H9 (cell line): ENCODE results near the gene STX8. TPM values are rescaled to one million over a fixed set of nuclear protein-coding genes. Genes with fewer than 3 reads are reported as not detected.

Source experiments
- DNase-seq: peaks from one replicate; pipeline ENCODE4 v3.0.0-alpha.2; 2017
- H2AFZ ChIP-seq: one replicate; pipeline ENCODE4 v1.6.1; 2013; ENCODE audit warnings: mild to moderate bottlenecking, low read length, control low read depth, moderate library complexity
- H2AK5ac ChIP-seq: 2 replicates; pipeline ENCODE4 v1.6.1; 2013; ENCODE audit warnings: low read length, control low read depth, mixed read lengths; ENCODE audit not compliant: insufficient read length
- H2BK120ac ChIP-seq: one replicate; pipeline ENCODE4 v1.6.1; 2013; ENCODE audit warnings: low read depth, mild to moderate bottlenecking, low read length, control low read depth, inconsistent platforms; ENCODE audit not compliant: poor library complexity, severe bottlenecking
- H2BK12ac ChIP-seq: 2 replicates; pipeline ENCODE4 v1.6.1; 2013; ENCODE audit warnings: low read length, control low read depth, mixed read lengths, low read depth; ENCODE audit not compliant: insufficient read length
- H2BK15ac ChIP-seq: 2 replicates; pipeline ENCODE4 v1.6.1; 2013; ENCODE audit warnings: low read depth, low read length, control low read depth
- H2BK20ac ChIP-seq: one replicate; pipeline ENCODE4 v1.6.1; 2013; ENCODE audit warnings: low read depth, mild to moderate bottlenecking, low read length, control low read depth, inconsistent platforms; ENCODE audit not compliant: poor library complexity, severe bottlenecking
- H2BK5ac ChIP-seq: 2 replicates; pipeline ENCODE4 v1.6.1; 2013; ENCODE audit warnings: low read length, control low read depth, mixed read lengths; ENCODE audit not compliant: insufficient read length
- H3K14ac ChIP-seq: 2 replicates; pipeline ENCODE4 v1.6.1; 2013; ENCODE audit warnings: low read length, control low read depth; ENCODE audit not compliant: insufficient read depth
- H3K18ac ChIP-seq: 2 replicates; pipeline ENCODE4 v1.6.1; 2013; ENCODE audit warnings: low read depth, mild to moderate bottlenecking, mixed read lengths, low read length, control low read depth; ENCODE audit not compliant: insufficient read length
- H3K23ac ChIP-seq: 2 replicates; pipeline ENCODE4 v1.6.1; 2013; ENCODE audit warnings: low read length, control low read depth, mixed read lengths, low read depth; ENCODE audit not compliant: insufficient read length
- H3K23me2 ChIP-seq: 2 replicates; pipeline ENCODE4 v1.6.1; 2013; ENCODE audit warnings: low read depth, mild to moderate bottlenecking, mixed read lengths, low read length, control low read depth; ENCODE audit not compliant: insufficient read length, poor library complexity, severe bottlenecking
- H3K27ac ChIP-seq: 2 replicates; pipeline ENCODE4 v1.5.1; 2013; ENCODE audit warnings: low read length, control low read depth, mixed read lengths, low read depth; ENCODE audit not compliant: insufficient read length
- H3K27me3 ChIP-seq: 2 replicates; pipeline ENCODE4 v1.6.1; 2013; ENCODE audit warnings: low read length, control low read depth, inconsistent platforms; ENCODE audit not compliant: insufficient read depth
- H3K4ac ChIP-seq: 2 replicates; pipeline ENCODE4 v1.6.1; 2013; ENCODE audit warnings: low read depth, mild to moderate bottlenecking, control low read depth, inconsistent platforms, low read length, moderate library complexity
- H3K4me1 ChIP-seq: 2 replicates; pipeline ENCODE4 v1.6.1; 2013; ENCODE audit warnings: low read length, control low read depth, inconsistent platforms; ENCODE audit not compliant: insufficient read depth
- H3K4me2 ChIP-seq: 2 replicates; pipeline ENCODE4 v1.6.1; 2013; ENCODE audit warnings: low read length, control low read depth, mixed read lengths; ENCODE audit not compliant: insufficient read length, insufficient read depth
- H3K56ac ChIP-seq: 2 replicates; pipeline ENCODE4 v1.6.1; 2013; ENCODE audit warnings: low read depth, mild to moderate bottlenecking, mixed read lengths, low read length, control low read depth; ENCODE audit not compliant: insufficient read length
- H3K79me1 ChIP-seq: 2 replicates; pipeline ENCODE4 v1.6.1; 2013; ENCODE audit warnings: low read depth, mild to moderate bottlenecking, moderate library complexity, low read length, control low read depth, inconsistent platforms; ENCODE audit not compliant: insufficient read depth, poor library complexity, severe bottlenecking
- H3K79me2 ChIP-seq: 2 replicates; pipeline ENCODE4 v1.6.1; 2013; ENCODE audit warnings: low read length, control low read depth, inconsistent platforms; ENCODE audit not compliant: insufficient read depth
- H3K9ac ChIP-seq: 2 replicates; pipeline ENCODE4 v1.6.1; 2013; ENCODE audit warnings: low read length, control low read depth, mixed read lengths; ENCODE audit not compliant: insufficient read length; ENCODE audit errors: extremely low read depth
- H3K9me3 ChIP-seq: one replicate; pipeline ENCODE4 v1.6.1; 2013; ENCODE audit warnings: low read depth, low read length, inconsistent platforms; ENCODE audit not compliant: control insufficient read depth
- H3T11ph ChIP-seq: one replicate; pipeline ENCODE4 v1.6.1; 2013; ENCODE audit warnings: mild to moderate bottlenecking, low read length, control low read depth, inconsistent platforms
- H4K20me1 ChIP-seq: one replicate; pipeline ENCODE4 v1.6.1; 2013; ENCODE audit not compliant: control insufficient read depth, insufficient read length, insufficient read depth
- H4K5ac ChIP-seq: 2 replicates; pipeline ENCODE4 v1.6.1; 2013; ENCODE audit warnings: low read depth, mild to moderate bottlenecking, mixed read lengths, low read length, control low read depth; ENCODE audit not compliant: insufficient read length
- H4K8ac ChIP-seq: replicated peaks from 2 replicates; pipeline ENCODE4 v1.6.1; 2013; ENCODE audit warnings: low read length, control low read depth, mixed read lengths, low read depth; ENCODE audit not compliant: insufficient read length
- H4K91ac ChIP-seq: 2 replicates; pipeline ENCODE4 v1.6.1; 2013; ENCODE audit warnings: low read depth, mild to moderate bottlenecking, moderate library complexity, mixed read lengths, low read length, control low read depth; ENCODE audit not compliant: insufficient read length
- H3K27ac Mint-ChIP-seq, 3 experiments: 2 replicates in 2 of 3; 3 replicates in 1 of 3; pipeline ENCODE4 v1.8.0; 2020 to 2021; ENCODE audit warnings: mixed read lengths in 3 of 3, mild to moderate bottlenecking in 1 of 3, moderate library complexity in 1 of 3
- H3K27me3 Mint-ChIP-seq: 2 replicates; pipeline ENCODE4 v1.8.0; 2021; ENCODE audit warnings: low read depth, mild to moderate bottlenecking, moderate library complexity, mixed read lengths
- H3K36me3 Mint-ChIP-seq, 3 experiments: 2 replicates in 2 of 3; 3 replicates in 1 of 3; pipeline ENCODE4 v1.8.0; 2020 to 2021; ENCODE audit warnings: low read depth in 3 of 3, mixed read lengths in 3 of 3; ENCODE audit not compliant: insufficient read depth in 1 of 3
- H3K4me1 Mint-ChIP-seq, 2 experiments: 2 replicates each; pipeline ENCODE4 v1.8.0; 2020; ENCODE audit warnings: mixed read lengths in 2 of 2
- H3K4me3 Mint-ChIP-seq, 2 experiments: 2 replicates in 1 of 2; 3 replicates in 1 of 2; pipeline ENCODE4 v1.8.0; 2020 to 2021; ENCODE audit warnings: mild to moderate bottlenecking in 2 of 2, mixed read lengths in 2 of 2, moderate library complexity in 1 of 2
- H3K9me3 Mint-ChIP-seq, 2 experiments: 2 replicates in 1 of 2; 3 replicates in 1 of 2; pipeline ENCODE4 v1.8.0; 2020; ENCODE audit warnings: mild to moderate bottlenecking in 2 of 2, mixed read lengths in 2 of 2, moderate library complexity in 1 of 2
- WGBS: extraction: QIAGEN DNeasy Blood & Tissue Kit; methylation state at CpG from one replicate; pipeline ENCODE4 v1.1.7; 2013; ENCODE audit warnings: missing lambda C conversion rate, low lambda C conversion rate, mixed read lengths; ENCODE audit not compliant: insufficient read length; ENCODE audit errors: extremely low coverage; 5-methylcytosine and 5-hydroxymethylcytosine counted together
- total RNA-seq: library from RNA; stranded (reverse); gene quantifications from 2 replicates; pipeline ENCODE4 v1.2.1, GENCODE V29; 2021
- TF ChIP-seq, protein P1 (sequence below): fragments of 200-600 bp; sonication (generic); conservative IDR thresholded peaks from 3 replicates; pipeline ENCODE4 v1.8.0; 2021; ENCODE audit warnings: antibody characterized with exemption, mild to moderate bottlenecking

The STX8 gene
- total RNA-seq, 1 experiment from 2014 or later, result 55.1 TPM

DNA sequence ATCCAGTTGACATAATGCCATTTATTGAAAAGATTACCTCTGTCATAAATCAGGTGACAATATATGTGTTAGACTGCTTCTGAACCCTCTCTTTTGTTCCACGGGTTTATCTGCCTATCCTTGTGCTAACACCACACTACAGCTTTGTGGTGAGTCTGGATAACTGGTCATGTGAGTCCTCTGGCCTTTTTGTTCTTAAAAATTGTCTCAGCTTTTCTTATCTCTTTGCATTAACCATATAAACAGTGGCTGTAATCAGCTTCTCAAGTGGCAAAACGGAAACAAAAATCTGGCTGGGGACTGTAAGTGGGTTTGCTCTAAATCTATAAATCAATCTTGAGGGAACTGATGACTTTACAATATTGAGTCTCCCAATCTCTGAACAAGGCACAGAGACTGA is 44.6 kb downstream of the STX8 start:
- H3K4ac ChIP-seq, result no peak overlapping the region
- H4K91ac ChIP-seq, result no peak overlapping the region
- H2BK15ac ChIP-seq, result no peak overlapping the region
- no peaks in the 10 kb centered on the region for H3K27me3 ChIP-seq
- TF ChIP-seq, protein P1, sequence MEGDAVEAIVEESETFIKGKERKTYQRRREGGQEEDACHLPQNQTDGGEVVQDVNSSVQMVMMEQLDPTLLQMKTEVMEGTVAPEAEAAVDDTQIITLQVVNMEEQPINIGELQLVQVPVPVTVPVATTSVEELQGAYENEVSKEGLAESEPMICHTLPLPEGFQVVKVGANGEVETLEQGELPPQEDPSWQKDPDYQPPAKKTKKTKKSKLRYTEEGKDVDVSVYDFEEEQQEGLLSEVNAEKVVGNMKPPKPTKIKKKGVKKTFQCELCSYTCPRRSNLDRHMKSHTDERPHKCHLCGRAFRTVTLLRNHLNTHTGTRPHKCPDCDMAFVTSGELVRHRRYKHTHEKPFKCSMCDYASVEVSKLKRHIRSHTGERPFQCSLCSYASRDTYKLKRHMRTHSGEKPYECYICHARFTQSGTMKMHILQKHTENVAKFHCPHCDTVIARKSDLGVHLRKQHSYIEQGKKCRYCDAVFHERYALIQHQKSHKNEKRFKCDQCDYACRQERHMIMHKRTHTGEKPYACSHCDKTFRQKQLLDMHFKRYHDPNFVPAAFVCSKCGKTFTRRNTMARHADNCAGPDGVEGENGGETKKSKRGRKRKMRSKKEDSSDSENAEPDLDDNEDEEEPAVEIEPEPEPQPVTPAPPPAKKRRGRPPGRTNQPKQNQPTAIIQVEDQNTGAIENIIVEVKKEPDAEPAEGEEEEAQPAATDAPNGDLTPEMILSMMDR, result no peak
- Mint-ChIP-seq H3K4me1 (peaks cover 17 to 19% of the 10 kb centered on the region in 2 experiments), H3K36me3 (peaks cover 0 to 4% (median 0%) of the 10 kb centered on the region in 3 experiments; a peak in 2 of 7 replicates), H3K9me3 (no peaks in the 10 kb centered on the region), H3K27me3 (no peaks in the 10 kb centered on the region), H3K4me3 (no peak overlapping the region), H3K27ac (no peak overlapping the region)
- H3K4me1 ChIP-seq, result no peaks in the 10 kb centered on the region; the same call in 1 of the 2 replicates
- no CpG with 5 or more reads among the region's 2 CpGs for WGBS
- no peaks in the 10 kb centered on the region for H3K79me2 ChIP-seq
- H2AFZ ChIP-seq, result no peak overlapping the region
- H3K79me1 ChIP-seq, result no peaks in the 10 kb centered on the region
- no peak overlapping the region for H2AK5ac ChIP-seq
- no peak overlapping the region for H3K4me2 ChIP-seq
- H4K5ac ChIP-seq, result no peak overlapping the region
- H2BK120ac ChIP-seq, result no peak overlapping the region
- H3K23me2 ChIP-seq, result no peaks in the 10 kb centered on the region
- H3K14ac ChIP-seq, result no peak overlapping the region
- no peak overlapping the region for H2BK12ac ChIP-seq
- H3K9me3 ChIP-seq, result no peaks in the 10 kb centered on the region
- DNase-seq, result no peak
- no peak overlapping the region for H3K23ac ChIP-seq
- H2BK5ac ChIP-seq, result no peak overlapping the region
- H3K18ac ChIP-seq, result no peak overlapping the region
- H3K27ac ChIP-seq, result no peak overlapping the region
- no peak overlapping the region for H3K56ac ChIP-seq
- no peak overlapping the region for H4K8ac ChIP-seq
- no peak overlapping the region for H3T11ph ChIP-seq
- H2BK20ac ChIP-seq, result no peak overlapping the region
- H4K20me1 ChIP-seq, result no peaks in the 10 kb centered on the region
- H3K9ac ChIP-seq, result no peak overlapping the region
